Progenitor cell of endocrine pancreas (in vitro differentiated cells): ENCODE results near the gene UBE2R2. TPM values are rescaled to one million over a fixed set of nuclear protein-coding genes. Genes with fewer than 3 reads are reported as not detected.
"Not testable (repeated sequence)": the region's sequence is repeated elsewhere in the genome, so short reads cannot be mapped to it uniquely, and the experiment has no call there.

Experiments used
- DNase-seq: peaks from one replicate; pipeline ENCODE4 v3.0.0; 2021; ENCODE audit warnings: low spot score; ENCODE audit not compliant: unreplicated experiment
- H3K27ac Mint-ChIP-seq: 2 replicates; pipeline ENCODE4 v1.8.0; 2021; ENCODE audit warnings: mild to moderate bottlenecking, moderate library complexity, mixed read lengths
- H3K27me3 Mint-ChIP-seq: 2 replicates; pipeline ENCODE4 v1.8.0; 2021; ENCODE audit warnings: mixed read lengths
- H3K36me3 Mint-ChIP-seq: 2 replicates; pipeline ENCODE4 v1.8.0; 2022; ENCODE audit warnings: mixed read lengths; ENCODE audit not compliant: insufficient read depth
- H3K4me1 Mint-ChIP-seq: 2 replicates; pipeline ENCODE4 v1.8.0; 2021; ENCODE audit warnings: low read depth, mixed read lengths
- H3K4me3 Mint-ChIP-seq: 2 replicates; pipeline ENCODE4 v1.8.0; 2021; ENCODE audit warnings: low read depth, mild to moderate bottlenecking, moderate library complexity, mixed read lengths
- H3K9me3 Mint-ChIP-seq: 2 replicates; pipeline ENCODE4 v1.8.0; 2021; ENCODE audit warnings: low read depth, mixed read lengths
- total RNA-seq: library from RNA; stranded (reverse); gene quantifications from 2 replicates; pipeline ENCODE4 v1.2.1, GENCODE V29; 2021
- TF ChIP-seq, protein P1 (sequence below): fragments of 200-600 bp; sonication (generic); IDR thresholded peaks from one replicate; pipeline ENCODE4 v1.5.0; 2021; ENCODE audit warnings: antibody characterized with exemption, mild to moderate bottlenecking; ENCODE audit not compliant: unreplicated experiment

The UBE2R2 gene
- total RNA-seq, 1 donor from 2014 or later: 72.8 TPM

DNA sequence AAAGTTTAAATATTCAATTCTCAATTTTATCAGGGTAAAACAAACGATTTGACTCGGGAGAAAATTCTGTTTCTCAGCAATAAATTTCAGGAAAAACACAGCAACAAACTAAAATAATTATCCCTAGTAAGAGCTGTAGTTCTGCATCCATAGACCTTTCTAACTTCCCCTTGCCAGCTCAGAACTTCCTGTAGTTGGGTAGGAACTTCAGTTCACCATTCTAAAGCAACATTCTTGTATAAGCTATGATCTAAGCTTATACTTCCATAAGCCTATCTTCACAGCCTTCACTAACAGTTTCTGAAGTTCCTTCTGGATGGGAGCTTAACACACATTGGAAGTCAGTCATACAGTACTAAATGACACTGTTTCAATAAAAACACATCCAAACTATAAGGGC, 135.1 kb downstream of the UBE2R2 start:
- H3K36me3 Mint-ChIP-seq: peaks cover 32% of the 10 kb centered on the region
- no peaks in the 10 kb centered on the region for H3K27me3 Mint-ChIP-seq
- H3K4me3 Mint-ChIP-seq: no peak overlapping the region
- no peak for DNase-seq
- TF ChIP-seq, protein P1, sequence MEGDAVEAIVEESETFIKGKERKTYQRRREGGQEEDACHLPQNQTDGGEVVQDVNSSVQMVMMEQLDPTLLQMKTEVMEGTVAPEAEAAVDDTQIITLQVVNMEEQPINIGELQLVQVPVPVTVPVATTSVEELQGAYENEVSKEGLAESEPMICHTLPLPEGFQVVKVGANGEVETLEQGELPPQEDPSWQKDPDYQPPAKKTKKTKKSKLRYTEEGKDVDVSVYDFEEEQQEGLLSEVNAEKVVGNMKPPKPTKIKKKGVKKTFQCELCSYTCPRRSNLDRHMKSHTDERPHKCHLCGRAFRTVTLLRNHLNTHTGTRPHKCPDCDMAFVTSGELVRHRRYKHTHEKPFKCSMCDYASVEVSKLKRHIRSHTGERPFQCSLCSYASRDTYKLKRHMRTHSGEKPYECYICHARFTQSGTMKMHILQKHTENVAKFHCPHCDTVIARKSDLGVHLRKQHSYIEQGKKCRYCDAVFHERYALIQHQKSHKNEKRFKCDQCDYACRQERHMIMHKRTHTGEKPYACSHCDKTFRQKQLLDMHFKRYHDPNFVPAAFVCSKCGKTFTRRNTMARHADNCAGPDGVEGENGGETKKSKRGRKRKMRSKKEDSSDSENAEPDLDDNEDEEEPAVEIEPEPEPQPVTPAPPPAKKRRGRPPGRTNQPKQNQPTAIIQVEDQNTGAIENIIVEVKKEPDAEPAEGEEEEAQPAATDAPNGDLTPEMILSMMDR: no peak
- no peaks in the 10 kb centered on the region for H3K4me1 Mint-ChIP-seq
- H3K27ac Mint-ChIP-seq: no peak overlapping the region
- H3K9me3 Mint-ChIP-seq: no peaks in the 10 kb centered on the region

DNA sequence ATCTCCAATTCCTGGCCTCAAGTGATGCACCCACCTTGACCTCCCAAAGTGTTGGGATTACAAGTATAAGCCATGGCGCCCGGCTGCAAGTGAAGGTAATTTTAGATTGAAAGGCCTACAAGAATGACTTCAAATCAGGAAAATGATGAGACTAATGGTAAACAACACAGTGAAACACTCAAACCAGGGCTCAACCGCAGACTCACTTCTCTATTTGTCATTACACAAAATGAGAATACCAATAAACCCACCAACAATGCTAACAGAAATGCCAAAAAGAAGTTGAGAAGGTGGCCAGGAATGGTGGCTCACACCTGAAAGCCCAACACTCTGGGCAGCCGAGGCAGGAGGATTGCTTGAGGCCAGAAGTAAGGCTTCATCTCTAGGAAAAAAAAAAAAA, 139.6 kb downstream of the UBE2R2 start:
- no peaks in the 10 kb centered on the region for H3K9me3 Mint-ChIP-seq

DNA sequence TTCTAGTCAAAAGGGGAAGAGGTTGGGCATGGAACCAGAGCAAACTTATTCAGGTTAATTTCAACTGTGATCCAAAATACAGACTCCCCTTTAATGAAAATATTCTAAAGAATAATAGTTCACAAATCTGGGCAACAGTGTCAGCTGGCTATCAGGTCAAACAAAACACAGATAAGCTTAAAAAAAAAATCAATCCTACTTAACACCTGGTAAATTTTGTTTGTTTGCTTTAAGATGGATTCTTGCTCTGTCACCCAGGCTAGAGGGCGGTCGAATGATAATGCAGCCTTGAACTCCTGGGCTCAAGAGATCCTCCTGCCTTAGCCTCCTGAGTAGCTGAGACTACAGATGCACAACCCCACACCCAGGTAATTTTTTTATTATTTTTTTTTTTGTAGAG, 142.8 kb downstream of the UBE2R2 start:
- H3K27ac Mint-ChIP-seq: no peak overlapping the region
- peaks cover 30% of the 10 kb centered on the region for H3K36me3 Mint-ChIP-seq
- H3K9me3 Mint-ChIP-seq: no peaks in the 10 kb centered on the region
- H3K4me3 Mint-ChIP-seq: no peak overlapping the region
- DNase-seq: no peak
- no peaks in the 10 kb centered on the region for H3K27me3 Mint-ChIP-seq
- H3K4me1 Mint-ChIP-seq: peaks cover 5% of the 10 kb centered on the region
- TF ChIP-seq, protein P1: no peak

More for the DNA sequence above, 139.6 kb downstream of the UBE2R2 start:
- Mint-ChIP-seq H3K4me1 (no peaks in the 10 kb centered on the region), H3K36me3 (peaks cover 39% of the 10 kb centered on the region), H3K27ac (no peak overlapping the region), H3K4me3 (no peak overlapping the region), H3K27me3 (no peaks in the 10 kb centered on the region)
- TF ChIP-seq, protein P1: no peak
- no peak for DNase-seq

DNA sequence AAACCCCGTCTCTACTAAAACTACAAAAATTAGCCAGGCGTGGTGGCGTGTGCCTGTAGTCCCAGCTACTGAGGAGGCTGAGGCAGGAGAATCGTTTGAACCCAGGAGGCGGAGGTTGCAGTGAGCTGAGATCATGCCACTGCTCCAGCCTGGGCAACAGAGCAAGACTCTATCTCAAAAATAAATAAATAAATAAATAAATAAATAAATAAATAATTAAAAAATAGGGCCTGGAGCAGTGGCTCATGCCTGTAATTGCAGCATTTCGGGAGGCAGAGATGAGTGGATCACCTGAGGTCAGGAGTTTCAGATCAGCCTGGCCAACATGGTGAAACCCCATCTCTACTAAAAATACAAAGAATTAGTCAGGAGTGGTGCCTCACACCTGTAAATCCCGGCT, 145.5 kb downstream of the UBE2R2 start:
- not testable (repeated sequence) for DNase-seq, H3K4me3 Mint-ChIP-seq, H3K9me3 Mint-ChIP-seq, H3K27ac Mint-ChIP-seq, H3K4me1 Mint-ChIP-seq, H3K27me3 Mint-ChIP-seq
- peaks cover 22% of the 10 kb centered on the region for H3K36me3 Mint-ChIP-seq

DNA sequence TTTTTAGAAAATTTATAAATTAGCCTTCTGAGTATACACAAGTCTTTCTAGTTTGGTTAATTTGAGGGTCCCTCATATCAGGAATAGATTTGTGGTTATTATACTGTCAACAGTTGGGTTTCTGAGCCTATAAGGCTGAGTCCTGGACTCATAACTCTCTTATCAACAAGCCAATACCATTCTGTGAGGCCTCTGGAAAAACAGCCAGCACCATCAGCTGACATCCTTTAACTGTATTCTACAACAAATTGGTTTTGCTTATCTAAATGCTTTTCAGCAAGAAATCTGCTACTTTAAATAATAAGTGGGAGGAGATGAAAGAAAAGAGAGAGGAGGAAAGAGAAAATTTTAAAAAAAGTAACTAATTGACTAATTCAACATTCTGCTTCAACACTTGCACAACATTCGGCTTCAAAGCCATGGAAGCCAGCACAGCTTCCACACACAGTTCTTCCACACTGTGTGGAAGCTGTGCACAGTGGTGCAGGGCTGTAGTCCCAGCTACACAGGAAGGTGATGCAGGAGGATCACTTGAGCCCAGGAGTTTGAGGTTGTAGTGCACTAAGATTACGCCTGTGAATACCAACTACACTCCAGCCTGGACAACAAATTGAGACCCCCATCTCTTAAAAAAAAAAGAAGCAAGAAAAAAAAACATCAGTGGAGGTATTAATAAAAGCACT, 147.3 kb downstream of the UBE2R2 start:
- TF ChIP-seq, protein P1: no peak
- no peak overlapping the region for H3K27ac Mint-ChIP-seq
- peaks cover 18% of the 10 kb centered on the region for H3K4me1 Mint-ChIP-seq
- H3K4me3 Mint-ChIP-seq: no peak overlapping the region
- H3K36me3 Mint-ChIP-seq: peaks cover 23% of the 10 kb centered on the region
- no peaks in the 10 kb centered on the region for H3K27me3 Mint-ChIP-seq
- no peaks in the 10 kb centered on the region for H3K9me3 Mint-ChIP-seq
- no peak for DNase-seq

Other genes with a start within 250 kb of the UBE2R2 start
- gene PRSS3, start 21.6 kb upstream of the UBE2R2 start, total RNA-seq: not detected in 2 replicates
- 56.7 and 58.1 TPM in 2 replicates for gene UBAP2, start 231.7 kb downstream of the UBE2R2 start, total RNA-seq